GM12878 (cell line): ENCODE results near the gene DLG2. TPM values are rescaled to one million over a fixed set of nuclear protein-coding genes. Genes with fewer than 3 reads are reported as not detected.

ENCODE experiments used
- ATAC-seq: fragments of 200-7000 bp; cut with Tn5 transposase; 3 replicates; pipeline ENCODE4 v1.9.1; 2020; ENCODE audit warnings: mild to moderate bottlenecking, moderate library complexity
- BruUV-seq: library from RNA; stranded (reverse); fragments of 400-500 nt; replicated peaks from 2 replicates; lab custom pipeline; 2021; lab: Mats Ljungman, UMichigan
- CTCF ChIA-PET: fragments of 300-600 bp; sonication (Branson Sonifier 250); formaldehyde crosslinking; extraction: SDS; loops from one replicate; lab custom pipeline; 2021; ENCODE audit warnings: inconsistent platforms; lab: Yijun Ruan, JAX
- POLR2A ChIA-PET: fragments of 350-600 bp; formaldehyde crosslinking; extraction: SDS; loops from one replicate; lab custom pipeline; 2021; ENCODE audit warnings: inconsistent platforms; lab: Charles Lee
- RAD21 ChIA-PET: fragments of 300-600 bp; sonication (Branson Sonifier 250); formaldehyde crosslinking; loops from one replicate; lab custom pipeline; 2023; ENCODE audit warnings: antibody characterized with exemption; ENCODE audit not compliant: unreplicated experiment; lab: Charles Lee
- SMC1A ChIA-PET: fragments of 300-600 bp; sonication (Branson Sonifier 250); formaldehyde crosslinking; loops from one replicate; lab custom pipeline; 2023; ENCODE audit not compliant: unreplicated experiment, uncharacterized antibody; lab: Charles Lee
- DNase-seq: peaks from one replicate; pipeline ENCODE4 v3.0.0-alpha.2; 2011; ENCODE audit warnings: low read depth, low spot score
- FAIRE-seq: peaks from 3 replicates; lab custom pipeline; 2011; peaks lifted over from hg19 to GRCh38; lab: Jason Lieb, UNC
- H2AFZ ChIP-seq: 2 replicates; pipeline ENCODE4 v1.6.0; 2011; ENCODE audit warnings: low read depth, low read length, control low read depth; ENCODE audit not compliant: control insufficient read depth
- H3K27ac ChIP-seq: 2 replicates; pipeline ENCODE4 v1.5.1; 2011; ENCODE audit warnings: control low read depth; ENCODE audit not compliant: control insufficient read depth, insufficient read depth
- H3K27me3 ChIP-seq, 2 experiments: replicated peaks in 1 of 2; 2 replicates each; pipeline versions ENCODE4 v1.6.0 to v1.6.1; 2011; ENCODE audit warnings: low read length in 1 of 2; ENCODE audit not compliant: control insufficient read depth in 2 of 2, insufficient read depth in 2 of 2
- H3K36me3 ChIP-seq, 2 experiments: 2 replicates each; pipeline ENCODE4 v1.5.1; 2011; ENCODE audit warnings: low read length in 1 of 2; ENCODE audit not compliant: control insufficient read depth in 2 of 2, insufficient read depth in 2 of 2
- H3K4me1 ChIP-seq: 2 replicates; pipeline ENCODE4 v1.6.1; 2011; ENCODE audit warnings: mild to moderate bottlenecking, low read length, moderate library complexity, mixed read lengths; ENCODE audit not compliant: control insufficient read depth, insufficient read depth
- H3K4me2 ChIP-seq: 2 replicates; pipeline ENCODE4 v1.6.0; 2011; ENCODE audit warnings: control low read depth; ENCODE audit not compliant: control insufficient read depth, insufficient read depth
- H3K4me3 ChIP-seq: fragments of 200-600 bp; sonication (generic); 2 replicates; pipeline ENCODE4 v1.5.1; 2016
- H3K79me2 ChIP-seq: 2 replicates; pipeline ENCODE4 v1.6.0; 2011; ENCODE audit warnings: low read length; ENCODE audit not compliant: control insufficient read depth, insufficient read depth
- H3K9ac ChIP-seq: 2 replicates; pipeline ENCODE4 v1.8.0; 2011; ENCODE audit warnings: low read length, control low read depth, mixed read lengths; ENCODE audit not compliant: control insufficient read depth, insufficient read depth
- H3K9me3 ChIP-seq: replicated peaks from 3 replicates; pipeline ENCODE4 v1.5.1; 2011; ENCODE audit warnings: mild to moderate bottlenecking, low read length; ENCODE audit not compliant: control insufficient read depth, insufficient read depth
- H4K20me1 ChIP-seq: 2 replicates; pipeline ENCODE4 v1.6.0; 2011; ENCODE audit not compliant: control insufficient read depth, insufficient read depth
- CHD2 ChIP-seq: IDR thresholded peaks from 2 replicates; pipeline ENCODE4 v1.6.1; 2011; ENCODE audit warnings: low read depth, low read length, improper control_type of control experiment, borderline replicate concordance
- EED ChIP-seq: sonication (generic); IDR thresholded peaks from 2 replicates; pipeline ENCODE4 v1.6.1; 2016; ENCODE audit warnings: antibody characterized with exemption, low read depth
- IRF4 ChIP-seq: IDR thresholded peaks from 2 replicates; pipeline ENCODE4 v1.6.1; 2011; ENCODE audit warnings: low read depth, low read length
- NBN ChIP-seq: fragments of 450-650 bp; IDR thresholded peaks from 2 replicates; pipeline ENCODE4 v1.6.1; 2016
- NFIC ChIP-seq: IDR thresholded peaks from 2 replicates; pipeline ENCODE4 v1.6.1; 2012; ENCODE audit warnings: low read depth, mild to moderate bottlenecking, inconsistent platforms, low read length, moderate library complexity
- NKRF ChIP-seq: fragments of 450-650 bp; conservative IDR thresholded peaks from 2 replicates; pipeline ENCODE4 v1.6.1; 2017; ENCODE audit warnings: mild to moderate bottlenecking, moderate library complexity
- NRF1 ChIP-seq: conservative IDR thresholded peaks from 2 replicates; pipeline ENCODE4 v1.6.1; 2011; ENCODE audit warnings: mild to moderate bottlenecking, low read depth, low read length, improper control_type of control experiment
- PAX5 ChIP-seq: IDR thresholded peaks from 2 replicates; pipeline ENCODE4 v1.6.1; 2011; ENCODE audit warnings: low read depth, low read length, borderline replicate concordance
- PKNOX1 ChIP-seq: fragments of 450-650 bp; IDR thresholded peaks from 2 replicates; pipeline ENCODE4 v1.6.1; 2016; ENCODE audit warnings: mild to moderate bottlenecking
- POLR2AphosphoS5 ChIP-seq: IDR thresholded peaks from 2 replicates; pipeline ENCODE4 v1.6.1; 2011; ENCODE audit warnings: mild to moderate bottlenecking, low read length, inconsistent platforms
- POU2F2 ChIP-seq: IDR thresholded peaks from 3 replicates; pipeline ENCODE4 v1.6.1; 2011; ENCODE audit warnings: low read depth, mild to moderate bottlenecking, low read length, borderline replicate concordance
- RBBP5 ChIP-seq: fragments of 200-600 bp; sonication (generic); conservative IDR thresholded peaks from 2 replicates; pipeline ENCODE4 v1.6.1; 2016
- TCF7 ChIP-seq: IDR thresholded peaks from 2 replicates; pipeline ENCODE4 v1.6.1; 2014; ENCODE audit warnings: antibody characterized with exemption, borderline replicate concordance
- USF2 ChIP-seq: IDR thresholded peaks from 2 replicates; pipeline ENCODE4 v1.6.1; 2011; ENCODE audit warnings: low read depth, low read length, improper control_type of control experiment, borderline replicate concordance
- ZBED1 ChIP-seq: IDR thresholded peaks from 2 replicates; pipeline ENCODE4 v1.6.1; 2016; ENCODE audit warnings: borderline replicate concordance
- ZBTB40 ChIP-seq: fragments of 450-650 bp; IDR thresholded peaks from 2 replicates; pipeline ENCODE4 v1.6.1; 2016; ENCODE audit warnings: mild to moderate bottlenecking, moderate library complexity, borderline replicate concordance
- WGBS: methylation state at CpG from one replicate; pipeline ENCODE4 v1.1.6; 2016; ENCODE audit warnings: low lambda C conversion rate; ENCODE audit not compliant: insufficient replicate concordance, insufficient coverage; ENCODE audit errors: missing lambda C conversion rate; 5-methylcytosine and 5-hydroxymethylcytosine counted together
- in situ Hi-C: fragments of 300-500 bp; cut with MboI; formaldehyde crosslinking; loops from 9 replicates; pipeline ENCODE4 v1.14.3; 2018; ENCODE audit warnings: mixed read lengths
- intact Hi-C: fragments of 100-400 bp; cut with micrococcal nuclease; formaldehyde crosslinking; loops from one replicate; pipeline ENCODE4 v1.14.2; 2022; ENCODE audit not compliant: unreplicated experiment
- polyA plus RNA-seq, 11 experiments: library from polyadenylated mRNA; depleted of rRNA in 4 of 11; unstranded in 6 of 11; stranded (reverse) in 5 of 11; fragments of >200 nt; fragmentation: Nextera tagmentation in 4 of 11; fragmentation: Illumina TruSeq in 1 of 11; extraction: Ambion mirVana in 4 of 11; extraction: Trizol in 1 of 11; gene quantifications; 1 replicate in 1 of 11; 2 replicates in 10 of 11; pipeline versions ENCODE4 v1.2.1 to v1.2.3, GENCODE V29; 2011 to 2016; ENCODE audit warnings: inconsistent platforms in 2 of 11, missing spikeins in 2 of 11, low read depth in 1 of 11
- total RNA-seq, 4 experiments: library from RNA; depleted of rRNA in 3 of 4; stranded (reverse); fragments of >200 nt in 3 of 4; fragmentation: Illumina TruSeq in 1 of 4; extraction: Trizol in 1 of 4; gene quantifications; 2 replicates each; pipeline versions ENCODE4 v1.2.1 to v1.2.3, GENCODE V29; 2013 to 2021

Gene DLG2
- total and polyA plus RNA-seq, 10 of the 15 experiments (the other 5 are each of a cell fraction or from before 2014, with no cell fraction given) = 0.09 to 0.98 (median 0.35) TPM

- no peak for TF ChIP-seq PAX5
- no peak for TF ChIP-seq NFIC
- no peak for TF ChIP-seq ZBTB40
- no peak for TF ChIP-seq RBBP5
- TF ChIP-seq CHD2 = no peak
- no peak for TF ChIP-seq USF2
These were observed 953.4 kb downstream of the DLG2 start (continued) for GRCh38 chr11:84673753-84674152.

- ChIA-PET SMC1A (no interaction called here), CTCF (no interaction called here), RAD21 (no interaction called here), POLR2A (no interaction called here)
- intact Hi-C loops = no loop called here
- in situ Hi-C loops = no loop called here
- no peaks in the 10 kb centered on the region for H3K27me3 ChIP-seq
- BruUV-seq = no TSS peak
- no peak overlapping the region for H2AFZ ChIP-seq
- no peaks in the 10 kb centered on the region for H3K79me2 ChIP-seq
- H4K20me1 ChIP-seq = no peaks in the 10 kb centered on the region
- H3K4me3 ChIP-seq = no peak overlapping the region
- H3K9ac ChIP-seq = no peak overlapping the region
- no peak overlapping the region for H3K4me2 ChIP-seq
- H3K36me3 ChIP-seq = no peaks in the 10 kb centered on the region
- no peak for ATAC-seq
- H3K4me1 ChIP-seq = no peaks in the 10 kb centered on the region
- no peak for FAIRE-seq
- WGBS = 25% methylated on average over 4 of the region's 4 CpGs
- no peak overlapping the region for H3K27ac ChIP-seq
- no peak for DNase-seq
- no peaks in the 10 kb centered on the region for H3K9me3 ChIP-seq
- TF ChIP-seq PKNOX1 (no peak), NBN (no peak), NRF1 (no peak), EED (no peak), ZBED1 (no peak), POU2F2 (no peak), TCF7 (no peak), IRF4 (no peak), NKRF (no peak), POLR2AphosphoS5 (no peak)
These were observed 955.7 kb downstream of the DLG2 start for GRCh38 chr11:84671325-84671999.
